GM21737 (cell line): ENCODE measurements around the gene SHB.

Source experiments
- ATAC-seq: cut with Tn5 transposase; IDR thresholded peaks from one replicate; pipeline ENCODE4 v1.9.1; 2021; ENCODE audit warnings: mild to moderate bottlenecking, moderate library complexity; ENCODE audit not compliant: unreplicated experiment

Gene SHB

DNA sequence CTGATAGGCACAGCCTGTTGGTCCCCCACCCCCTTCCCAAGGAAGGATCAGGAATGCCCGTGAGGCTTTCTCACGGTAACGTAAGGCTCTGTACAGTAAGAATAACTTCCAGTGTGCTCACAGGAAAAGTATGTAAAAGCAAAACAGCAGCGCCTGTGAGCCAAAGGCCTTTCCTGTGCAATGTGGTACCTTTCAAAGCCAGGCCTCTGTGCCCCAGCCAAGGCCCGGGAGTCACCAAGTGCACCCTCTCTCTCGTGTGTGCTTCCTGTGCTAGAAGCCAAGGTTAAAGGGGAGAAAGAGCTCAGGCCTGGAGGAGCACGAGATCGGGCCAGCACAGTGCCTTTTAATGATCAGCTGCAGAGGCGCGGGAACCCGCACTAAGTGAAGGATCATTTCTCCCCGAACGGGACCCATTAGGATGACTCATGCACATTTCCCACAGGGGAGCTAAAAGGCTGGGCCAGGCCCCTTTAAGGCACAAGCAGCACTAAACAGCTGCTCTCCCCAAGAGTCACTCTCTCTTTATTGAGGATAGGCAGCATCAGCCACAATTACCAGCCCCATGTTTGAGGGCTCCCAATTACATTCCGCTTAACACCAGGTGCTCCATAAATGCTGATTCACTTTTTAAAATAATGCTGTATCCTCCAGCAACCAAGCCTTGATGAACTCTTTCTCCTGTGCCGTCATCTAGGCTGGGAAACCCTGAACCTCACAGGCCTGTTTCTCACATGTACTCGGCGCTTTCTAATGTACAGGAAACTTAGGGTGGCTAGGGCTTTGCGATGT, 42.8 kb downstream of the SHB start:
- no peak for ATAC-seq

DNA sequence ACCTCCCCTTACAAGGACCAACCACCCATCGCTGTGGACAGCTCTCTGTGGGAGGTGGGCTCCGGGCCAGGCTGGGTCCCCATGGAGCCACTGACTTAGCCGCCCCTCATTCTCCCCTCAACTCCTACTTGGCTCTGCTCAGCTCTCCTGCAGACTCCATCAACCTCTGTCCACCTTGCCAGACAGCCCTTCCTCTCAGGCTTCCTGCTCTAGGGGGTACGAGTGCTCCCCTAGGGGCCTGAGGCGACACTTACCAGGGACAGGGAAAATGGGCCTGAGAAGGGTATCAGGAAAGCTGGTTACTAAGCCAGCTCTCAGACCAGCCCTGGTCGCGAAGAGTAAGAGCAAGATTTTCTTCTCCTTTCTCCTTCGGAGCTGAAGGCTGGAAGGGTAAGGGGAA, 43.9 kb downstream of the SHB start:
- ATAC-seq: no peak

DNA sequence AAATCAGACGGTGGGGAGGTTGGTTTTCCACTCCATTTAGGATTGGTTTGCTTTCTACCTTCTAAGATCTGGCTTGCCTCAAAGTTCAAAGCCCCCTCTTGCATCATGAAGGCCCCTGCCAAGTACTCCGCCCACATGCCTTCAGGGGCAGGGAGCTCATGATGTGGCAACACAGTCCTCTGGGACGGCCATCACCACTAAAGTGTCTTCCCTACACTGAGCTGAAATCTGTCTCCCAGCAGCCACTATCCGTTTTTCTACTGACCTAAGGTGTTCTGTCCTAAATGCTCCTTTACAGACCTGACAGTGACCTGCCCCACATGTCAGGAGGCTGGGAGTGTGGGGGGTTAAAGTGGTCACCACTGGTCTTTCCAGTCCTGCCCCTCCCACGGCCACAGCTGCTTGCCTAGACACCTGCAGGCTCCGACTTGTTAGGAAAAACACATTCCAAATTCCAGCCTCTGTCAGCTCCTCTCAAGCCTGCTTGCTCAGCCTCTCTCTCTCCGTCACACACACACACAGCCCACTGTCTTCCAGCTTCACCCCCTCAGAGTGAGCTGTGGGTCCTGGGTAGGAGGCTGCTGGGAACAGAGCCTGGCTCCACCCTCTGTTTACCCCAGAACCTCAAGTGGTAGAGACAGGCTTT, 44.9 kb downstream of the SHB start:
- ATAC-seq: no peak

DNA sequence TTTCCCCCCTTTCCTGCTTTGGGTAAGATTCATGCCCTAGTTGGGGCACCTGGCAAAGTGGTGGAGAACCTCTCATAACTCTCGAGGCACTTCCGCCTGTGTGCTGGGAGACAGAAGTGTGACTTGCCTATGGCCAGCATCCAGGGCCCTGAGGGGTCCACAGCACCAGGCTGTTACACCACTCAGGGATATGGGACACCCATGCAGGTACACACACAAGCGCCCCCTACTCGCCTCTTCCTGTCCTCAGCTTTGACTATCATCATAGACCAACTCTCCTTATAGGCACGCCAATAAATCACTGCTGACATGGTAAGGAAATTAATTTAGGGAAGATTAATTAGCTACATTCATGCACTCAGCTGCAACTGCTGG, 45.4 kb downstream of the SHB start:
- no peak for ATAC-seq

DNA sequence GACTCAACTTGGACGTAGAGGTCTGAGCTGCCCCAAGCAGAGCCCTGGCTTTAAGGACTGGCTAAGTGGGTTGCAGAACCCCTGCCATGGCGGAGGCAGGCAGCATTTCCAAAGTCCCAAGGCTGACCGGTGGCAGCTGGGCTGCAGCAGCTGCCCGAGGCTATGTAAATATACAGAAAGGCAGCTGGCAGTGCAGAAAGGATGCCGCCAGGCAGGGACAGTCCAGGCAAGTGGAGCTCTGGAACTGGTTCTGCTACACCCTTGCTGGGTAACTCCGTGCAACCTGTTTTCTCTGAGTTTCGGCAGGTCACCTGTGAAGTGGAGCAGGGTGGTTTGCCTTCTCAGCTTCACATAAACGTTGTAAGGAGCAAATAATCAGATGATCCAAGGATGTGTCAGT, 46.0 kb downstream of the SHB start:
- no peak for ATAC-seq

DNA sequence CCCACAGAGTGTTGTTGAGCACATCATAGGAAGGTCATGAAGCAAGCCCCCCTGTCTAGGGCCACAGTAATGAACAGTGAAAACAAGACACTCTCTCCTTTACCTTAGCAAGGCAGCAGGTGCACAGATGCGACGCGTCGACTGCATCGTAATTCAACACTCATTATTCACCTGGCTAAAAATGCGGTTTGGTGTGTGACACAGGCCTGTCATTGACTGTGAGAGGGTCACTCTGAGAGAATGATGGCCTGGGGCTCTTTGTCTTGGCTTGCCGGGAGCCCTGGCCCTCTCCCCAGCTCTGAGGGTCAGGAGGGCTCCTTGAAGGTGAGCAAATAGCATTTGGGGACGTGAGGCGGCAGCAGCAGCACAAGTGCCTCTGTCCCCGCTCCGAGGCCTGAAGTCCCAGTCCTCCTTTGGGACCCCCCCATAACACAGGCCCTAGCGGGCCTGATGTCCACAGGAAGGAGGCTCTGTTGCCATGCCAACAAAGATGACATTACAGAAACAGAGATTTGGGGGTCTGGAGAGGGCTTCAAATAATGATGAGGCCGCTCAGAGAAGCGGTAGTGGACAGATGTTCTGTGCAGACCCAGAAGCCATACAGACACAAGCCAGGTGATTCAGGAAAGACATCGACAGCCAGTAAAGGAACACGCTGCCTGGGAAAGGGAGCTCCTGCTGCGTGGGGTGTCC, 46.7 kb downstream of the SHB start:
- no peak for ATAC-seq

DNA sequence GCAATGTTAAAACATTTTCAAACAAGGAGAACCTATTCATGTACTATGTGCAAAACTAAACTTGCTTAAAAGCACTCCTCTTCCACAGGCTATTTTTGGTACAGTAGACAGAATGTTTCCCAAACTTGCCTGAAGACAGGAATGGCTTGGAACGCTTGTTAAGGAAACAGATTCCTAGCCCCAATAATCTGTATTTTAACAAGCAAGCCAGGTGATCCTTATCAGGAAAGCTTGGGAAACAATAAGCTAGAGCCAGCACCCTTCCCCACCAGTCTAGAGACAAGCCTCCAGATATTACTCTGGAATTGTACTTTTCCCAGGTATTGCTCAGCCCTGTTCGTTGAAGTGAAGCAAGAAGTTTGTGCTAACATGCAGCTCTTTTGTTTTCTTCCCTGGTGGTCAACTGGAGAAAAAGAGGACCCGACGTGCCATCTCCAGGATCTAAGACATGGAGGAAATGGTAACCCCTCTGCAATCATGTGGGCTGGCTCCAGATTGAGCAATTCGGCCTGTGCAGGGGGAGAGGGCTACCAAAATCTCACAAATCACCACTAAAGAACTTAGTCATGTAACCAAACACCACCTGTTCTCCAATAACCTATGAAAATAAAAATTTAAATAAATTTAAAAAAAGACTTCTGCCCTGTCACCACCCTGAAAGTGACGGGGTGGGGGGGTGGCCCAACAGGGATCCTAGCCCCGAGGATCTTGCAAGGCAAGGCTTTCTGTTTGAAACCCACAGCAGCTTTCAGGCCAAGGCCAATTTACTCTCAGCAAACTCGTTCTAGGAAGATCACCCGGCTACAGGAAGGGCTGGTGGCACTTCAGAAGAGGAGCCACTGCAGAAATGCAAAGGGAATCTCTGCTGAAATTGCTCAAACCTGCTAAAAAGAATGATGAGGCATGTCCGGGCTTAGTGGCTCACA, 48.6 kb downstream of the SHB start:
- no peak for ATAC-seq

DNA sequence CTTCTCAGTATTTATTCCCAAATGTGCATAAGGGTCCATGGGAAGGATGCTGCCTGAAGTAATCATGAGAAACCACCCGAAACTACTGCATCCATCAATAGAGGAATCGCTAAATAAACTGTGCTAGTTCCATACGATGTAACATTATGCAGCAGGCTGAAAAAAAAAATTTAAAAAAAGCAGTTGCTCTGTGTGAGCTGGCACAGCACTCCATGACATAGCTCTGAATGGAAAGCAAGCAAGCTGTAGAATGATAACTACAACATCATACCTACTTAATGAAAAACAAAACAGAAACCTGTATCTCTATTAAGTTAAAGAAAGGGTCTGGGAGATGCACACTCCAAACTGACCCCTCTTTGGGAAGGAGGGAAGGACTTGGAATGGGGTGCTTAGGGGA, 49.3 kb downstream of the SHB start:
- ATAC-seq: no peak

DNA sequence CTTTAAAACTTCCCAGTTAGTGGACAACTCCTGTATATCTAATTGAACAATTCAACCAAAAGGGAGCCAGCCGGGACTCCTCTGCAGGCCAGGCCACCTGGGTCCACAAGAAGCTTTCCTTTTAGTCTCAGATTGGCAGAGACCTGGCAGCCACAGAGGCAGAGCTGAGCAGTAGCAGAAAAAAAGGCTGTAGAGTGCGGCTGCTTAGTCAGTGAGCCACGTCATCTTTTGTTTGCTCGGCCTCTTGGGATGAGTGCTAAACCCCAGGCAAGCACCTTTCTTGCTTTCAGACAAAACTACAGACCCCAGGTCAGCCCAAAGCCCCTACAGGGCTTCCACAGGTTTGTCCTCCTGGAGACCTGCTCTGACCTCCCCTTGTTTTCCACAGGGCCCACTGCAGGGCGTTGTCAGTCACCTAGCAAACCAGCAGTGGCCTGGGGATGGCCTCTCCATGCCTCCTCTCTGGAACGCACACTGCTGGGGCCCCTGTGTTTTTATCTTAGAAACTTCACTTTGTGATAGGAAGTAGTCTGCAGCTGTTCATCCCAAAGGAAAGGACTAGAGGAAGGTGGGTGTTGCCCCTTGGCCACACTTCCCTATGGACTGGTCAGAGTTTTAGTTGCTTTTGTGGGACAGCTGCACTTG, 49.9 kb downstream of the SHB start:
- ATAC-seq: no peak

DNA sequence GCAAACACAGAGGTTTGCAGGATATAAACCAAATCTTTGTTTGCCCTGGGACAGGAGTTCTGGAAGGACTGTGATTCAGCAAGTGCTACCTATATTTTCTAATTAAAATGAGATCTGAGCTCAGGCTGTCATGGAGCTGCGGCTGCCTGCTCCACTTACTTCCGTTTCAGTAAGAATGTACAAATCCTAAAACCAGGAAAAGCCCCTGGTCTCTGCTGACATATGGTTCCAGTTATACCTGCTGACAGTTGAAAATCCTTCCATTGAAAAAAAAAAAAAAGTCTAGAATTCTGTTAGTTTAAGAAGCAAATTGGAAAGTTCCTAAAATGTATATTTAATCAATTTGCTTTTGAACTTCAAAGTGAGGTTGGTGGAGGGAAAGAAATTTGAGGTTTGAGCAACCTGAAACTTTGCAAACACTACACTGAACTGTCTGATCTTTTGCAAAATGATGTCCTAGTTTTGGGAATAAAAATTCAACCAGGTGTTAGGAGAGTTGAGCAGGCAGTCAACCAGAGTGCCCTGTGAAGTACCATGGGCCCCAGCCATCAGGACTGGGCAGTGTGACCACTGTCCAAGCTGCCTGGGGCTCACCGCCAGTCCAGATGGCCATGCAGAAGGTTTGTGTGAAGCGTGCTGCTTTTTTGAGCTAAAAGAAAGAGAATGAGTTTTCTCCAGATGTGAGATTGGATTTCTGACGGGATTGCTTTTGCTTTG, 50.6 kb downstream of the SHB start:
- ATAC-seq: no peak

DNA sequence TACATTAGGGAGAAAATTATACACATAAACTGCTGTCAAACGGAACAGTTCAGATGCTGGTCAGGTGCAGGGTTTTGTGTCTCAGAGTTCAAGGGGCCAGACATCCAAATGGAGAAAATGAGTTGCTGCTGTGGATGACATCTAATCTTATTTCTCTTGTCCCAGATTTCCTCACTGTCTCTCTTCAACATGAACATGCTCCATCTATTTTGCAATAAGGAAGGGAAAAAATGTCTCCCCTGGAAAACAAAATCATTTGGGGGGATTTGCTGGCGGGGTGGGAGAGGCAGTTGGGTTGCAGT, 51.2 kb downstream of the SHB start:
- ATAC-seq: no peak

DNA sequence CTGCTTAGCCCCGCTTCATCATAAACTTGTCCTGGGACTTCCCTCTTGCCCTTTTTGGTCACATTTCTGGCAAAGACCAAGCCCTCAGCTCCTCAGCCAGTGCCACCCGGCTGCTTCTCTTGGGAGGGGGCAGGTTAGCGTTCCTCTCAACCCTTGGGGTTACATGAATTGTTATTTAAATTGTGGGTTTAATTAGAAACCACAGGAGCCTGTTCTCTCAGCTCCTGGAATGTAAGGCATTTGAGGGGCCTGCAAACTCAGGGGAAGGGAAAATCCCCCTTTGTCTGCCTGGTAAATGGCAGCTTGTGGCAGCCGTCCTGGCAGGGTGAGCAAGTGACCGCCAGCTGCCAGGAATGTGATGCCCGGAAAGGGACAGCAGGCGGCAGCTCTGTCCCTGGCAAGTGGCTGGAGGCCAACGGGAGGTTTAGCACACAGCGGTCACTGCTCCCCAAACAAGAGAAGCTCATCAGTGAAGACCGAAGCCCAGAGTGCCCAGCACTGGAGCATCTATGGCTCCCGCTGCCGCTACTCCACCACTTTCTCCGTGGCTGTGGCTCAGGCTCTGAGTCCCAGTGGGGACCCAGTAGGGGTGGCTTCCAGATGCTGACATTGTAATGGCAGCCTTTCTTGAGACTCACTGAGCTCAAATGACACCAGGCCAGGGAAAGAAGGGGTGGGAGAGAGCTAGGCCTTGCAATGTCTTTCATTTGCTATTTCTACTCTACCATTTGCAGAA, 51.7 kb downstream of the SHB start:
- ATAC-seq: no peak

DNA sequence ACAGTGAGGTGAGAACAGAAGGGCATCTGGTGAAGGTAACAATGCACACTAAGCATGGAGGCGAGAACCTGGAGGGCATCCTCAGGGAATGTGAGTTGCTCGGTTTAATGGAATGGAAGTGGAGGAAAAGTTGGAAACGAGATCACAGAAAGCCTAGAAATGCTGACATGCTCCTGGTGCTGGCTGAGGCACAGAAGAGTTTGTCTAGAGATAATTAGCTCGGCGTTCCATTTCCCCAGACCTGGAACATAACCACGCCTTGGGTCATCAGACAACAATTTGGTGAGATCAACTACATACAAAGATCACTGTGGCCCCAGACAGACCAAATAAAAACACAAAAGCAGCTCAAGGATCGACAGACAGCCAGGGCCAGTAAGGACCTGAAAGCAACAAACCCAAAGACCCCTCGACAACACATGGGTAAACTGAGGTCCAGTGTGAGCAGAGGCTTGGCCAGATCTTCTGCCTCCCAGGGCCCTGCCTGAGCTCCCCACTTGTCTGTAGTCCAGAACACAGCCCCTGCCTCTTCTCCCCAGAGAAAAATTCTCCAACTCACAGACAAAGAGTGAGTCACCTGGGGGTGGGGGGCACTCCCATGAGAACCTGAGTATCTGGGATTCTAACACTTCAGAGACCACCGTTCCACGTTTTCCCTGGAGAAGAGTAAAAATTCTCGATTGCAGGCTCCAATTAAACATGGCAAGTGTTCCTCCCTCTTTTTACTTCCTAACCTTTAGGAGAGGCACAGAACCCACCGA, 52.5 kb downstream of the SHB start:
- ATAC-seq: no peak

DNA sequence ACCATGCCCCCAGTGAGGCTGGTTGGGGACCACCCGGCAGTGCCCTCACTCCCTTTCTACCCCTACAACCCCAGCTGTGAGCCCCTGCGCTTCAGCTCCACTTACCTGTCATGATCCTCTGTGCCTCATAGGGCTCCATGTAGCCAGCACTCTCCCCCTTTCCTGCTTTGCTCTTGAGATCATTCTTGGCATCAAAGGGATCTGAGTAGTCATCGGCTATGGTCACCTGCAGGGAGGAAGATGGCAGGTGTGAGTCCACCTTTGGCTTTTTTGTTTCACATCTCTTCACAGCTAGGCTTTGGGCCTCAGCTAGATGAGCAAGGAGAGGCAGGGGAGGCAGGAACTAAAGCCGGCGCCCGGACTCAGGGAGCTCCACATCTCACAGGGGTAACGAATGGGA, 53.1 kb downstream of the SHB start:
- ATAC-seq: no peak

DNA sequence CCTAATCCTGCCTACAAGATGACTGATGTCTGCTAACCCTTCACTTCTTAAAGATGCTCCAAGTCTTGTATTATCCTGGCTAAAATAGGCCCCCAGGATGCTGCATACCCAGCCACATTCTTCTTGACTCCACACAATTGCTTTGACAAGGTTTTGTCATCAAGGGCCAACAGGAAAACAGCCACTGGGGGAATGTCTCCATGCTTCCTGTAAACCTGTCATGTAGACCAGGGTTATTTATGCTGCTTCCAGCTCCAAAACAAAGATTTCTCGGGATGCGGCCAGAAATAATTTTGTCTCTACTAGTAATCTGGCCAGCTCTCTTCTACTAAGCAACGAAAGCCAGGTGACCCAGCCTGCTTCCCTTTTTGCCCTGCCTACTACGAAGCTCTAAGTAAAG, 53.8 kb downstream of the SHB start:
- ATAC-seq: no peak

DNA sequence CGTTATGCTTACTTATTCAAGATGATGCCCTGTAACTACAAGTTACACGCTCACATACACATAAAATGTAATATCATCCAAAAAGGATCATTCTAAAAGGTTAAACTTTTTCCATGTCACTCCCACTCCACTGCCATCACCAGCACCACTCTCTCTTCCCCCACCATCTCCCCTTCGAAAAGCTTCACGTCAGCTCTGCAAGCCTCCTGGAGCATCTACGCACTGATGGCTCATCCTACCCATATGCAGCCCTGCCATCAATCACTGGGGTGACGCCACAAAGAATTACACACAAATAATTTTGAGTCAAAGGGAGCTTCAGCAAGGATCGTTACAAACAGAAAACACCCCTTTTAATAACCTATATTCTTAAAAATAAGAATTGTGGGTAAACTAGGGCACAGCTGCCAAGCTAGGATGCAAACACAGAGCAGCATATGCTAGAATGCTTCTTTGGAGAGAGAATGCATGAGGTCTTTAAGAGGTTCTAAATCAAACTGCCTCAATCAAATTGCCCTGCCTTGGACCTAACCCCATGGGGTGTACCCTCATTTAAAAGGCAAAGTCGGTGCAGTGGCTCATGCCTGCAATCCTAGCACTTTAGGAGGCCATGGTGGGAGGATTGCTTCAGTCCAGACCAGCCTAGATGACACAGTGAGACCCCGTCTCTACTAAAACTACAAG, 56.1 kb downstream of the SHB start:
- no peak for ATAC-seq

DNA sequence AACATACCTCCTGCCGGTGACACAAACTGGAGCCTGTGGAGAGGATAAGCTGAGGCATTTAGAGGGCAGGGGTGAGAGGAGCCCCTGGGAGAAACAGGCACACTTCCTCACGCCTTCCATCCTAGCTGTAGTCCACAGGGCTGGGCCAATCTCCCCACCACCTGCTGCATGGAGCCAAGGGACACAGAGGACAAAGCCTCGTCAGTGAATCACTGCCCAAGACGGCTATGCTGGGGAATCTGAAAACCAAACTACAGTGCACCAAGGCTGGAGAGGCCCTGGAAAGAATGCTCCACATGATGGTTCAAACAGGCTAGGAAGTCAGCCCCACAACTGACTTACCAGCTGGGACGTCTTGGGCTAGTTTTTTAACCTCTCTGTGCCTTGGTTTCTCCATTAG, 57.0 kb downstream of the SHB start:
- ATAC-seq: no peak
